Naive B cell (primary cell): ENCODE results near the gene PARVA. TPM values are rescaled to one million over a fixed set of nuclear protein-coding genes. Genes with fewer than 3 reads are reported as not detected.
"Not testable (repeated sequence)": the region's sequence is repeated elsewhere in the genome, so short reads cannot be mapped to it uniquely, and the experiment has no call there.

ENCODE experiments used
- ATAC-seq, 2 donors: fragments of 150-1000 bp; cut with Tn5 transposase; 2 replicates each; pipeline ENCODE4 v1.10.0; 2021; ENCODE audit warnings: low read depth in 2 of 2, mild to moderate bottlenecking in 2 of 2, moderate library complexity in 2 of 2
- DNase-seq: peaks from one replicate; pipeline ENCODE4 v3.0.0; 2022
- H3K27ac Mint-ChIP-seq, 6 donors: one replicate each; pipeline ENCODE4 v1.8.0; 2020 to 2022; ENCODE audit warnings: mild to moderate bottlenecking in 6 of 6, mixed read lengths in 6 of 6, moderate library complexity in 5 of 6, inconsistent platforms in 2 of 6
- H3K27me3 Mint-ChIP-seq, 3 donors: one replicate each; pipeline ENCODE4 v1.8.0; 2021 to 2022; ENCODE audit warnings: mixed read lengths in 3 of 3, mild to moderate bottlenecking in 1 of 3
- H3K36me3 Mint-ChIP-seq, 2 donors: one replicate each; pipeline ENCODE4 v1.8.0; 2020 to 2022; ENCODE audit warnings: mixed read lengths in 2 of 2, inconsistent platforms in 1 of 2, mild to moderate bottlenecking in 1 of 2
- H3K4me1 Mint-ChIP-seq, 3 donors: one replicate each; pipeline ENCODE4 v1.8.0; 2020 to 2022; ENCODE audit warnings: mixed read lengths in 3 of 3, inconsistent platforms in 1 of 3, mild to moderate bottlenecking in 1 of 3, moderate library complexity in 1 of 3
- H3K4me3 Mint-ChIP-seq, 8 donors: one replicate each; pipeline ENCODE4 v1.8.0; 2020 to 2022; ENCODE audit warnings: mild to moderate bottlenecking in 8 of 8, mixed read lengths in 8 of 8, moderate library complexity in 8 of 8, inconsistent platforms in 2 of 8
- H3K9me3 Mint-ChIP-seq, 7 donors: one replicate each; pipeline ENCODE4 v1.8.0; 2020 to 2022; ENCODE audit warnings: mixed read lengths in 7 of 7, mild to moderate bottlenecking in 5 of 7, inconsistent platforms in 2 of 7, moderate library complexity in 1 of 7
- polyA plus RNA-seq, 6 donors: library from polyadenylated mRNA; unstranded; fragments of 300-500 nt; fragmentation: Illumina TruSeq; gene quantifications; one replicate each; pipeline ENCODE4 v1.2.3, GENCODE V29; 2021; ENCODE audit warnings: low read depth in 6 of 6

PARVA gene
- polyA plus RNA-seq, 6 donors from 2014 or later: not detected

DNA sequence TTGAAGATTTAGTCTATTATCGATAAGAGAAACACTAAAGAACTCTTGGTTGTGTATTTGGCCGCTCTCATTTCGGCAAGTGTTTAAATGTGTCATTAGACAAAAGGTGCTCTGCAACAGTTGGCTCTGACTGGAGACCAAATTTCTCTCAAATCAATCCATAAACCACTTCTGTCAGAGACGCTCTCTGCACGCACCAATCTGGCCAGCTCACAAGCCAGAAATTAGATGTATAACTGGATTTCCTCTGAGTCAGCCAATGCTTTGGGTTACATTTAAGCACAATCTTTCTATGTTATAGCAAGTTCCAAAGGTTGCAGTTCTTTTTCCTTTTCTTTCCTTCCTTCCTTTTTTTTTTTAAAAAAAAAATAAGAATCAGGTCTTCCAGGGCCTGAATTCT is 17.6 kb upstream of the PARVA start:
- no peaks in the 10 kb centered on the region for H3K36me3 Mint-ChIP-seq
- H3K4me1 Mint-ChIP-seq: no peaks in the 10 kb centered on the region
- no peak overlapping the region for H3K27ac Mint-ChIP-seq
- no peak overlapping the region for H3K4me3 Mint-ChIP-seq
- H3K9me3 Mint-ChIP-seq: peaks cover 0 to 5% (median 0%) of the 10 kb centered on the region in 7 donors
- DNase-seq (no peak), ATAC-seq (no peak)
- H3K27me3 Mint-ChIP-seq: peaks cover 30 to 38% (median 38%) of the 10 kb centered on the region in 3 donors

DNA sequence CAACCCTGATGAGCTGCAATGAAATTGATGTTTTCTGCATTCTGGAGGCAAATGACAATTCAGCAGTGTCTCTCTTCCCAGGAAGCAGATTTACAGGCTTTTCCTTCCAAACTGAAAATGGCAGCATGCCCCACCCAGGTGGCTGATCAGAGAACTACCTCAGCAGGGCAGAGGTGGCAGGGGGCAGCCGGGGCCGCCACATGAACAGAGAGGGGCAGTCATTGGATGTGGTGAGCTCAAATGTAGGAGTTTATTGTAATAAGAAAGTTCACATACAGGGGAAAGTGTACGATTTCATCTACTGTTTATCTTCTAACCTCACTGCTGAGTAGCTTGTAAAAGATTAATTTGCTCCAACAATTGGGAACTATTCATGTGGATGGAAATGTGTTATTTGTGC is 15.7 kb upstream of the PARVA start:
- no peak overlapping the region for H3K27ac Mint-ChIP-seq
- H3K36me3 Mint-ChIP-seq: no peaks in the 10 kb centered on the region
- DNase-seq (no peak), ATAC-seq (no peak)
- peaks cover 0 to 11% (median 0%) of the 10 kb centered on the region in 7 donors for H3K9me3 Mint-ChIP-seq
- no peaks in the 10 kb centered on the region for H3K4me1 Mint-ChIP-seq
- H3K4me3 Mint-ChIP-seq: no peak overlapping the region
- H3K27me3 Mint-ChIP-seq: peaks cover 33 to 37% (median 34%) of the 10 kb centered on the region in 3 donors

- Mint-ChIP-seq H3K9me3 (peaks cover 0 to 11% (median 0%) of the 10 kb centered on the region in 7 donors), H3K4me1 (no peaks in the 10 kb centered on the region), H3K36me3 (no peaks in the 10 kb centered on the region), H3K27ac (no peak overlapping the region), H3K27me3 (peaks cover 42% of the 10 kb centered on the region in 3 donors), H3K4me3 (peak overlapping the region in 1 of 8 donors; percentile 5)
- no peak for ATAC-seq
- no peak for DNase-seq
Observed at GRCh38 chr11:12362857-12363256, 14.5 kb upstream of the PARVA start.

DNA sequence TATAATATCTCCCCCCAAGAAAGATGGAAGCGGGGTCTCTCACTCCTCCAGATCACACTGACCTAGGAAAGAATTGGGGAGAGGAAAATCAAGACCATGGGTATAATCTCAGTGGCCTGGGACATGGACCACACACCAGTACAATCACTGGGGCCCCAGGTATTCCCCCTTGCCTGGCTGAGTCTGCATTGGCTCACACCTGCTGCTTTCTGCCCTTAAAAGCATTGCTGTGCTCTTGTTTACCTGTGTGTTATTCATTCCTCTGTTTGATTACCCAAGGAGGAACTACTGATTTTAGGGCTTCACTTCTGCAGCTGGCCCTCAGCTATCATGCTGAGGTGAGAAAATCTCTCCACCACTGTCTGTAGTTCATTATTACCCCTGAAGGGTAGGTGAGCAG is 14.0 kb upstream of the PARVA start:
- no peak overlapping the region for H3K4me3 Mint-ChIP-seq
- H3K4me1 Mint-ChIP-seq: no peaks in the 10 kb centered on the region
- ATAC-seq (no peak), DNase-seq (no peak)
- peaks cover 0 to 11% (median 0%) of the 10 kb centered on the region in 7 donors for H3K9me3 Mint-ChIP-seq
- no peak overlapping the region for H3K27ac Mint-ChIP-seq
- H3K27me3 Mint-ChIP-seq: peaks cover 42 to 47% (median 45%) of the 10 kb centered on the region in 3 donors
- no peaks in the 10 kb centered on the region for H3K36me3 Mint-ChIP-seq

DNA sequence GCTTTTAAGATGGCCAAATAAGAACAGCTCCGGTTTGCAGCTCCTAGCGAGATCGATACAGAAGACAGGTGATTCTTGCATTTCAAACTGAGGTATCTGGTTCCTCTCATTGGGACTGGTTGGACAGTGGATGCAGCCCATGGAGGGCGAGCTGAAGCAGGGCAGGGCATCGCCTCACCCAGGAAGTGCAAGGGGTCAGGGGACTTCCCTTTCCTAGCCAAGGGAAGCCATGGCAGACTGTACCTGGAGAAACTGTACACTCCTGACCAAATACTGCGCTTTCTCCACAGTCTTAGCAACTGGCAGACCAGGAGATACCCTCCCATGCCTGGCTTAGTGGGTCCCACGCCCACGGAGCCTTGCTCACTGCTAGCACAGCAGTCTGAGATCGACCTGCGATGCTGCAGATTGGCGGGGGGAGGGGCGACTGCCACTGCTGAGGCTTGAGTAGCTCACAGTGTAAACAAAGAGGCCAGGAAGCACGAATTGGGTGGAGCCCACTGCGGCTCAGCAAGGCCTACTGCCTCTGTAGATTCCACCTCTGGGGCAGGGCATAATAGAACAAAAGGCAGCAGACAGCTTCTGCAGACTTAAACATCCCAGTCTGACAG is 11.3 kb upstream of the PARVA start:
- H3K4me3 Mint-ChIP-seq, DNase-seq: not testable (repeated sequence)
- peaks cover 0 to 15% (median 7%) of the 10 kb centered on the region in 7 donors for H3K9me3 Mint-ChIP-seq

GRCh38 chr11:12367057-12367456 is 10.3 kb upstream of the PARVA start:
- H3K36me3 Mint-ChIP-seq, H3K4me3 Mint-ChIP-seq, ATAC-seq, DNase-seq, H3K4me1 Mint-ChIP-seq: not testable (repeated sequence)
- Mint-ChIP-seq H3K9me3 (peaks cover 2 to 17% (median 8%) of the 10 kb centered on the region in 7 donors), H3K27ac (peak overlapping the region in 1 of 6 donors; percentile 77), H3K27me3 (peaks cover 33 to 53% (median 33%) of the 10 kb centered on the region in 3 donors)

More for the DNA sequence above, 11.3 kb upstream of the PARVA start:
- H3K36me3 Mint-ChIP-seq, ATAC-seq, H3K27ac Mint-ChIP-seq, H3K4me1 Mint-ChIP-seq: not testable (repeated sequence)
- peaks cover 42 to 60% (median 42%) of the 10 kb centered on the region in 3 donors for H3K27me3 Mint-ChIP-seq

DNA sequence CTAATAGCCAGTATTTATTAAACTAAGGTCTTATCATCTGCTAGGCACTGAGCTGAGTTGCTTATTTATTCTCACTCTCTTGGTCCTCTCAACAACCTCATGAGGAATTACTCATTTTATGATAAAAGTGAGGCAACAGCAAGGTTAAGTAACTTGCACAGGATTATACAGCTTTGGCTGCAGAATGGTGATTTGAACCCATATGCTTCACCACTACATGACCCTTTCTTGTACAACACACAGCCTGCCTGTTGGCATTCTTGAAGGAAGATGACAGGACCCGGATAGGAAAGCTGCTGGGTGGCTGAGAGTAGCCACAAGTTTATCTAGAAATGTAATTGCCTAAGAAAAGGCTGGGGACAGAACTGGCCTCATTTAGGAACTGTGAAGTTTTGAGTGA is 5.3 kb upstream of the PARVA start:
- Mint-ChIP-seq H3K36me3 (peaks cover 0 to 8% of the 10 kb centered on the region in 2 donors), H3K27me3 (peaks cover 24 to 46% (median 35%) of the 10 kb centered on the region in 3 donors), H3K27ac (no peak overlapping the region), H3K4me3 (no peak overlapping the region), H3K9me3 (peaks cover 2 to 22% (median 8%) of the 10 kb centered on the region in 7 donors), H3K4me1 (no peaks in the 10 kb centered on the region)
- DNase-seq (no peak), ATAC-seq (no peak)

- ATAC-seq: no peak
- Mint-ChIP-seq H3K36me3 (peaks cover 0 to 8% of the 10 kb centered on the region in 2 donors), H3K9me3 (peaks cover 0 to 20% (median 6%) of the 10 kb centered on the region in 7 donors), H3K4me1 (peaks cover 0 to 5% (median 0%) of the 10 kb centered on the region in 3 donors), H3K27ac (no peak overlapping the region), H3K4me3 (no peak overlapping the region), H3K27me3 (peaks cover 50 to 53% (median 53%) of the 10 kb centered on the region in 3 donors)
- no peak for DNase-seq
Observed at GRCh38 chr11:12375720-12376119, 1.7 kb upstream of the PARVA start.

- Mint-ChIP-seq H3K9me3 (peaks cover 0 to 13% (median 6%) of the 10 kb centered on the region in 7 donors), H3K27me3 (peaks cover 50 to 58% (median 53%) of the 10 kb centered on the region in 3 donors), H3K4me1 (peaks cover 0 to 5% (median 0%) of the 10 kb centered on the region in 3 donors), H3K27ac (no peak overlapping the region), H3K4me3 (no peak overlapping the region), H3K36me3 (peaks cover 0 to 8% of the 10 kb centered on the region in 2 donors)
- no peak for DNase-seq
- ATAC-seq: no peak
Observed at GRCh38 chr11:12376259-12377081, 901 bp upstream of the PARVA start.

GRCh38 chr11:12377824-12378593 is 638 bp downstream of the PARVA start:
- no peak overlapping the region for H3K4me3 Mint-ChIP-seq
- ATAC-seq: no peak
- peak overlapping the region in 1 of 6 donors; percentile 70 for H3K27ac Mint-ChIP-seq
- DNase-seq: no peak
- peaks cover 0 to 5% (median 0%) of the 10 kb centered on the region in 3 donors for H3K4me1 Mint-ChIP-seq
- peaks cover 0 to 12% (median 5%) of the 10 kb centered on the region in 7 donors for H3K9me3 Mint-ChIP-seq
- H3K27me3 Mint-ChIP-seq: peaks cover 50 to 58% (median 53%) of the 10 kb centered on the region in 3 donors
- H3K36me3 Mint-ChIP-seq: peaks cover 0 to 8% of the 10 kb centered on the region in 2 donors

DNA sequence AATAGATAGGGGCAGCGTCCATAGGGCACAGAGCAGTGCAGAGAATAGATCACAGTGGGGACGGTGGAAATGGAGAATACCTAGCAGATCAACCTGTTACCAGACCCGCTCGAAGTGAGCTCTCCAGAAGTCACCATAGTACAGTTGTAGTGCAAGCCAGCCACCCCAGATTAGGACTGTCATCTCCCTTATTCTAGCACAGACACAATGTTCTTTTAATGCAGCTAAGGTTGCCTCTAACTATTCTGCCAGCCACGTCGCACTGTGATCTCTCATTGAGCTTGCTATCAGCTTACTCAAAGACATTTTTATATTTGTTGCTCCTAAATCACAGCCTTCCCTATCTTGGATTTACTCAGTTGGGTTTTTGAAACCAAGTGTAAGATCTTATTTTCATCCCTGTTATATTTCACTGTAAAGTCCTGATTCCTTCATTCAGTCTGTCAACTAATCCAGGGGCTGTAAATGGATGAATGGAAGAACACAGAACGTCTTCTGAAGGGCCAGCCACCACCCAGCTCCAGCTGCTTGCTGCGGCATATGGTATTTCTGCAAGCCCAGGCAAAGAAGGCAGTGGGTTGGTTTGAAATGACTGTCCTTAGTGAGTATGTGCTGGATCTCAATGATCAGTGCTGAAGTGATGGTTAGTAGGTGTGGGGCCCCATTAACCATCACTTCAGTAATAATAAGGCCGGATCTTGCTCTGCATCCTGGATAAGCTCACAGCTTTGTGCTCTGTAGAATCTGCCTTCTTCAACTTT is 3.4 kb downstream of the PARVA start:
- Mint-ChIP-seq H3K9me3 (peaks cover 2 to 14% (median 6%) of the 10 kb centered on the region in 7 donors), H3K36me3 (peaks cover 0 to 8% of the 10 kb centered on the region in 2 donors), H3K27ac (no peak overlapping the region), H3K4me3 (no peak overlapping the region), H3K27me3 (peaks cover 44 to 52% (median 49%) of the 10 kb centered on the region in 3 donors), H3K4me1 (peaks cover 0 to 5% (median 0%) of the 10 kb centered on the region in 3 donors)
- DNase-seq: no peak
- no peak for ATAC-seq

GRCh38 chr11:12381875-12382274 is 4.5 kb downstream of the PARVA start:
- peaks cover 35 to 49% (median 49%) of the 10 kb centered on the region in 3 donors for H3K27me3 Mint-ChIP-seq
- no peak for ATAC-seq
- no peak overlapping the region for H3K4me3 Mint-ChIP-seq
- no peak for DNase-seq
- H3K4me1 Mint-ChIP-seq: peaks cover 0 to 5% (median 0%) of the 10 kb centered on the region in 3 donors
- peaks cover 2 to 14% (median 3%) of the 10 kb centered on the region in 7 donors for H3K9me3 Mint-ChIP-seq
- H3K27ac Mint-ChIP-seq: no peak overlapping the region
- peaks cover 0 to 2% of the 10 kb centered on the region in 2 donors for H3K36me3 Mint-ChIP-seq
